ENCODE data around the gene SNRPD1.
"Not testable (repeated sequence)": the region's sequence is repeated elsewhere in the genome, so short reads cannot be mapped to it uniquely, and the experiment has no call there.

Gene SNRPD1

GRCh38 chr18:21634588-21635199 is 22.6 kb downstream of the SNRPD1 start:
- no peak for DNase-seq (ENCODE audit: extremely low spot score)
- ChIA-PET POLR2A (no interaction called here), CTCF (interaction anchor here (1.4 kb wide), 1 partner anchor 34 kb away, joined by 4 read pairs; the partner anchor contains the start of gene ESCO1)
- TF ChIP-seq NFRKB (IDR thresholded peaks at IDR 0.05) = no peak
- TF ChIP-seq, protein P1, sequence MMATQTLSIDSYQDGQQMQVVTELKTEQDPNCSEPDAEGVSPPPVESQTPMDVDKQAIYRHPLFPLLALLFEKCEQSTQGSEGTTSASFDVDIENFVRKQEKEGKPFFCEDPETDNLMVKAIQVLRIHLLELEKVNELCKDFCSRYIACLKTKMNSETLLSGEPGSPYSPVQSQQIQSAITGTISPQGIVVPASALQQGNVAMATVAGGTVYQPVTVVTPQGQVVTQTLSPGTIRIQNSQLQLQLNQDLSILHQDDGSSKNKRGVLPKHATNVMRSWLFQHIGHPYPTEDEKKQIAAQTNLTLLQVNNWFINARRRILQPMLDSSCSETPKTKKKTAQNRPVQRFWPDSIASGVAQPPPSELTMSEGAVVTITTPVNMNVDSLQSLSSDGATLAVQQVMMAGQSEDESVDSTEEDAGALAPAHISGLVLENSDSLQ (IDR thresholded peaks at IDR 0.05) = no peak
- no peak for TF ChIP-seq FOXK2 (IDR thresholded peaks at IDR 0.05)
- no peak for TF ChIP-seq FOXA1 (IDR thresholded peaks at IDR 0.05)
- no peak for TF ChIP-seq ELF4 (IDR thresholded peaks at IDR 0.05)
- no peak for TF ChIP-seq ARNT (IDR thresholded peaks at IDR 0.05)
- no peak for TF ChIP-seq LEF1 (IDR thresholded peaks at IDR 0.05; ENCODE audit: borderline replicate concordance)
- TF ChIP-seq CTBP1 (IDR thresholded peaks at IDR 0.05; ENCODE audit: borderline replicate concordance) = no peak
- TF ChIP-seq BHLHE40 (IDR thresholded peaks at IDR 0.05; ENCODE audit: borderline replicate concordance) = no peak
- no peak for TF ChIP-seq HDGF (IDR thresholded peaks at IDR 0.05; ENCODE audit: borderline replicate concordance)
- TF ChIP-seq SP1 (IDR thresholded peaks at IDR 0.05) = no peak
- no peak for TF ChIP-seq ZNF384 (IDR thresholded peaks at IDR 0.05)
- TF ChIP-seq SUZ12 (IDR thresholded peaks at IDR 0.05) = no peak
- TF ChIP-seq L3MBTL2 (conservative IDR thresholded peaks at IDR 0.05) = no peak
- no peak for TF ChIP-seq FOXM1 (IDR thresholded peaks at IDR 0.05; ENCODE audit: borderline replicate concordance)
- no peak for TF ChIP-seq TARDBP (IDR thresholded peaks at IDR 0.05)

- TF ChIP-seq ZNF384 (IDR thresholded peaks at IDR 0.05) (peak; percentile 67; the same call in 1 of the 2 replicates), HDGF (IDR thresholded peaks at IDR 0.05; ENCODE audit: borderline replicate concordance) (no peak)
- ChIA-PET POLR2A (no interaction called here), CTCF (no interaction called here)
- DNase-seq (ENCODE audit: extremely low spot score) = no peak
These were observed 24.7 kb downstream of the SNRPD1 start for GRCh38 chr18:21636769-21637168.

DNA sequence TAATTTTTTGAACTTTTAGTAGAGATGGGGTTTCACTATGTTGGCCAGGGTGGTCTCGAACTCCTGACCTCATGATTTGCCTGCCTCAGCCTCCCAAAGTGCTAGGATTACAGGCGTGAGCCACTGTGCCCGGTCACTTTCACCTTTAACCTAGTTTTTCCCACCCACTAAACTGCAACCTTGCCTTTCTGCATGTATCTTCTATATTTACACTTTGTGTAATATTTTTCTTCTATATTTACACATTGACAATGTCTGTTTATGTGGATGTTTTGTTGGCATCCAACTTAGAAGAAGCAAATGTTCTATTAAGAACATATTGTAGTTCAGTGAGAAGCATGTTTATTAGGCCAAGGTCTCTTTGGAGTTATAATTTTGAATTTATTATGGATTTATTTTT is 26.7 kb downstream of the SNRPD1 start:
- no peak for DNase-seq (ENCODE audit: extremely low spot score)
- no peak for TF ChIP-seq HDGF (IDR thresholded peaks at IDR 0.05; ENCODE audit: borderline replicate concordance)
- no peak for TF ChIP-seq SP1 (IDR thresholded peaks at IDR 0.05)
- TF ChIP-seq FOXM1 (IDR thresholded peaks at IDR 0.05; ENCODE audit: borderline replicate concordance) = no peak
- no peak for TF ChIP-seq L3MBTL2 (conservative IDR thresholded peaks at IDR 0.05)
- no peak for TF ChIP-seq FOXK2 (IDR thresholded peaks at IDR 0.05)
- TF ChIP-seq, protein P1 (IDR thresholded peaks at IDR 0.05) = no peak
- no peak for TF ChIP-seq ELF4 (IDR thresholded peaks at IDR 0.05)
- no peak for TF ChIP-seq NFRKB (IDR thresholded peaks at IDR 0.05)
- no peak for TF ChIP-seq ARNT (IDR thresholded peaks at IDR 0.05)
- no peak for TF ChIP-seq CTBP1 (IDR thresholded peaks at IDR 0.05; ENCODE audit: borderline replicate concordance)
- TF ChIP-seq LEF1 (IDR thresholded peaks at IDR 0.05; ENCODE audit: borderline replicate concordance) = no peak
- TF ChIP-seq ZNF384 (IDR thresholded peaks at IDR 0.05) = no peak
- TF ChIP-seq SUZ12 (IDR thresholded peaks at IDR 0.05) = no peak
- no peak for TF ChIP-seq FOXA1 (IDR thresholded peaks at IDR 0.05)
- no peak for TF ChIP-seq TARDBP (IDR thresholded peaks at IDR 0.05)
- TF ChIP-seq BHLHE40 (IDR thresholded peaks at IDR 0.05; ENCODE audit: borderline replicate concordance) = no peak
- ChIA-PET CTCF (interaction anchor here (1.8 kb wide), 1 partner anchor 38 kb away, joined by 6 read pairs; the partner anchor contains the start of gene ESCO1), POLR2A (no interaction called here)

- not testable (repeated sequence) for DNase-seq (ENCODE audit: extremely low spot score)
- CTCF ChIA-PET = interaction anchor here (0.7 to 1.8 kb wide), 2 partner anchors 40 to 1321 kb away, joined by 4 to 6 read pairs; partner anchors contain the start of gene ESCO1
- POLR2A ChIA-PET = interaction anchor here (1.1 kb wide), 1 partner anchor 100 kb away, joined by 3 read pairs; the partner anchor contains the start of gene MIB1
These were observed 28.3 kb downstream of the SNRPD1 start for GRCh38 chr18:21640375-21640774.

GRCh38 chr18:21650311-21650710 is 38.2 kb downstream of the SNRPD1 start:
- no peak for DNase-seq (ENCODE audit: extremely low spot score)
- TF ChIP-seq FOXK2 (IDR thresholded peaks at IDR 0.05) (no peak), ZNF384 (IDR thresholded peaks at IDR 0.05) (no peak), CTBP1 (IDR thresholded peaks at IDR 0.05; ENCODE audit: borderline replicate concordance) (no peak), ELF4 (IDR thresholded peaks at IDR 0.05) (no peak)
- POLR2A ChIA-PET = no interaction called here
- CTCF ChIA-PET = no interaction called here

GRCh38 chr18:21652073-21652472 is 40.0 kb downstream of the SNRPD1 start:
- ChIA-PET CTCF (no interaction called here), POLR2A (interaction anchor here (0.9 kb wide), 1 partner anchor 9 kb away, joined by 3 read pairs; no protein-coding TSS in a partner anchor)
- DNase-seq (ENCODE audit: extremely low spot score) = no peak
- TF ChIP-seq HDGF (IDR thresholded peaks at IDR 0.05; ENCODE audit: borderline replicate concordance) (no peak), ARNT (IDR thresholded peaks at IDR 0.05) (no peak), TARDBP (IDR thresholded peaks at IDR 0.05) (no peak), SP1 (IDR thresholded peaks at IDR 0.05) (no peak)

- ChIA-PET CTCF (no interaction called here), POLR2A (no interaction called here)
- no peak for DNase-seq (ENCODE audit: extremely low spot score)
- TF ChIP-seq ZNF384 (IDR thresholded peaks at IDR 0.05) = no peak
- TF ChIP-seq NFRKB (IDR thresholded peaks at IDR 0.05) = no peak
- TF ChIP-seq ARNT (IDR thresholded peaks at IDR 0.05) = no peak
- no peak for TF ChIP-seq SP1 (IDR thresholded peaks at IDR 0.05)
These were observed 41.2 kb downstream of the SNRPD1 start for GRCh38 chr18:21653361-21653760.

GRCh38 chr18:21656402-21656801 is 44.3 kb downstream of the SNRPD1 start:
- DNase-seq (ENCODE audit: extremely low spot score) = no peak
- TF ChIP-seq BHLHE40 (IDR thresholded peaks at IDR 0.05; ENCODE audit: borderline replicate concordance) (no peak), ARNT (IDR thresholded peaks at IDR 0.05) (no peak), FOXA1 (IDR thresholded peaks at IDR 0.05) (no peak), SUZ12 (IDR thresholded peaks at IDR 0.05) (no peak), LEF1 (IDR thresholded peaks at IDR 0.05; ENCODE audit: borderline replicate concordance) (no peak), NFRKB (IDR thresholded peaks at IDR 0.05) (no peak), ZNF384 (IDR thresholded peaks at IDR 0.05) (no peak), HDGF (IDR thresholded peaks at IDR 0.05; ENCODE audit: borderline replicate concordance) (no peak), FOXM1 (IDR thresholded peaks at IDR 0.05; ENCODE audit: borderline replicate concordance) (no peak), ELF4 (IDR thresholded peaks at IDR 0.05) (no peak), CTBP1 (IDR thresholded peaks at IDR 0.05; ENCODE audit: borderline replicate concordance) (no peak; the same call in 1 of the 2 replicates), SP1 (IDR thresholded peaks at IDR 0.05) (no peak), TARDBP (IDR thresholded peaks at IDR 0.05) (no peak), FOXK2 (IDR thresholded peaks at IDR 0.05) (no peak), L3MBTL2 (conservative IDR thresholded peaks at IDR 0.05) (no peak)
- TF ChIP-seq, protein P1 (IDR thresholded peaks at IDR 0.05) = no peak
- POLR2A ChIA-PET = no interaction called here
- CTCF ChIA-PET = no interaction called here
